Right ventricle myocardium superior (tissue), 1 donor: ENCODE data around the gene EFCAB9. TPM values are rescaled to one million over a fixed set of nuclear protein-coding genes. Genes with fewer than 3 reads are reported as not detected.
"Not testable (repeated sequence)": the region's sequence is repeated elsewhere in the genome, so short reads cannot be mapped to it uniquely, and the experiment has no call there.

ENCODE experiments used
- ATAC-seq: fragments of 200-7000 bp; cut with Tn5 transposase; one replicate; pipeline ENCODE4 v1.9.1; 2020; ENCODE audit warnings: mild to moderate bottlenecking; ENCODE audit not compliant: poor library complexity
- DNase-seq: peaks from one replicate; pipeline ENCODE4 v3.0.0-alpha.2; 2020
- intact Hi-C: fragments of 100-400 bp; cut with DNase I; formaldehyde crosslinking; loops from one replicate; pipeline ENCODE4 v1.11.2; 2022
- total RNA-seq: library from RNA; stranded (reverse); fragmentation: NEBNext Ultra II Directional; extraction: Animal tissue kit (Norgen Biotek cat#: 25700); gene quantifications from one replicate; pipeline ENCODE4 v1.2.1, GENCODE V29; 2021
- donor health status: DM: no; HTN: yes; CAD: no; lungs with severe emphysema.

The EFCAB9 gene
- total RNA-seq, 1 donor from 2014 or later, result not detected

GRCh38 chr5:172183881-172184280, 10.1 kb upstream of the EFCAB9 start:
- DNase-seq (no peak), ATAC-seq (no peak)
- intact Hi-C loops, result loop anchor here (10.0 kb wide), 1 partner anchor 269 kb away; no protein-coding TSS in a partner anchor

- DNase-seq (no peak), ATAC-seq (no peak)
- intact Hi-C loops, result loop anchor here (10.0 kb wide), 1 partner anchor 270 kb away; no protein-coding TSS in a partner anchor
These were observed 8.9 kb upstream of the EFCAB9 start for GRCh38 chr5:172185096-172185461.

- intact Hi-C loops, result loop anchor here (10.0 kb wide), 1 partner anchor 271 kb away; no protein-coding TSS in a partner anchor
These were observed 7.8 kb upstream of the EFCAB9 start for GRCh38 chr5:172186114-172186695.

GRCh38 chr5:172187118-172188032, 6.6 kb upstream of the EFCAB9 start:
- intact Hi-C loops, result loop anchor here (2.0 to 10.0 kb wide), 2 partner anchors 81 to 273 kb away; no protein-coding TSS in a partner anchor
- ATAC-seq (peak; percentile 23), DNase-seq (peak; percentile 80)

More at GRCh38 chr5:172186114-172186695, 7.8 kb upstream of the EFCAB9 start:
- no peak for DNase-seq
- ATAC-seq, result no peak

GRCh38 chr5:172188033-172188892, 5.7 kb upstream of the EFCAB9 start, which contains the start of gene STK10:
TSS of gene STK10 (minus strand) at chr5:172188224. CDS start at chr5:172188042, 182 bp downstream.
- ATAC-seq (peak; percentile 96), DNase-seq (peak; percentile 96)
- intact Hi-C loops, result loop anchor here (2.0 to 10.0 kb wide), 2 partner anchors 81 to 273 kb away; no protein-coding TSS in a partner anchor

- DNase-seq (no peak), ATAC-seq (no peak)
- intact Hi-C loops, result loop anchor here (2.0 to 10.0 kb wide), 2 partner anchors 82 to 274 kb away; no protein-coding TSS in a partner anchor
These were observed 4.9 kb upstream of the EFCAB9 start for GRCh38 chr5:172188893-172189692.

GRCh38 chr5:172189693-172190296, 4.2 kb upstream of the EFCAB9 start:
- intact Hi-C loops, result loop anchor here (2.0 to 10.0 kb wide), 2 partner anchors 83 to 275 kb away; no protein-coding TSS in a partner anchor
- DNase-seq (no peak), ATAC-seq (no peak)

GRCh38 chr5:172194985-172195774, 1.2 kb downstream of the EFCAB9 start:
- DNase-seq (no peak), ATAC-seq (no peak)
- intact Hi-C loops, result no loop called here

GRCh38 chr5:172197775-172198174, 3.8 kb downstream of the EFCAB9 start:
- ATAC-seq, DNase-seq, intact Hi-C loops: not testable (repeated sequence)

- no peak for ATAC-seq
- intact Hi-C loops, result no loop called here
- no peak for DNase-seq
These were observed 5.5 kb downstream of the EFCAB9 start for GRCh38 chr5:172199446-172199845.

GRCh38 chr5:172200476-172200875, 6.5 kb downstream of the EFCAB9 start:
- no peak for DNase-seq
- intact Hi-C loops, result loop anchor here (10.0 kb wide), 1 partner anchor 54 kb away; no protein-coding TSS in a partner anchor

GRCh38 chr5:172205984-172206383, 12.0 kb downstream of the EFCAB9 start:
- not testable (repeated sequence) for ATAC-seq, DNase-seq
- intact Hi-C loops, result loop anchor here (10.0 kb wide), 1 partner anchor 49 kb away; no protein-coding TSS in a partner anchor

More at GRCh38 chr5:172200476-172200875, 6.5 kb downstream of the EFCAB9 start:
- ATAC-seq, result no peak

- ATAC-seq, result no peak
- DNase-seq, result no peak
- intact Hi-C loops, result loop anchor here (10.0 kb wide), 1 partner anchor 47 kb away; no protein-coding TSS in a partner anchor
These were observed 13.5 kb downstream of the EFCAB9 start for GRCh38 chr5:172207511-172207910.

- DNase-seq, result no peak
- no peak for ATAC-seq
- intact Hi-C loops, result loop anchor here (10.0 kb wide), 1 partner anchor 45 kb away; no protein-coding TSS in a partner anchor
These were observed 15.7 kb downstream of the EFCAB9 start for GRCh38 chr5:172209714-172210113.

GRCh38 chr5:172211676-172212075, 17.7 kb downstream of the EFCAB9 start:
- intact Hi-C loops, result no loop called here
- no peak for ATAC-seq

GRCh38 chr5:172213126-172213525, 19.2 kb downstream of the EFCAB9 start:
- ATAC-seq, result no peak
- intact Hi-C loops, result no loop called here

More at GRCh38 chr5:172211676-172212075, 17.7 kb downstream of the EFCAB9 start:
- no peak for DNase-seq

More at GRCh38 chr5:172213126-172213525, 19.2 kb downstream of the EFCAB9 start:
- no peak for DNase-seq
